ENCODE data around the gene SOST.

GRCh38 chr17:43714465-43715149, 44.0 kb downstream of the SOST start:
- TF ChIP-seq EZH2 (IDR thresholded peaks at IDR 0.05; ENCODE audit: borderline replicate concordance, insufficient read depth, low read length, poor library complexity, severe bottlenecking) (no peak), CTCF (IDR thresholded peaks at IDR 0.05; ENCODE audit: poor library complexity, severe bottlenecking) (no peak), EP300 (conservative IDR thresholded peaks at IDR 0.05; ENCODE audit: poor library complexity, severe bottlenecking) (no peak), POLR2AphosphoS5 (IDR thresholded peaks at IDR 0.05) (no peak), RAD21 (conservative IDR thresholded peaks at IDR 0.05) (no peak), SMC3 (conservative IDR thresholded peaks at IDR 0.05; ENCODE audit: poor library complexity) (no peak), REST (IDR thresholded peaks at IDR 0.05; ENCODE audit: borderline replicate concordance) (no peak)

All from neural cell (in vitro differentiated cells).